Neural cell (in vitro differentiated cells): Measurements from ENCODE around the gene THBS1.

Experiments used
- CTCF ChIP-seq: fragments of 450-650 bp; IDR thresholded peaks from 2 replicates; pipeline ENCODE4 v1.5.1; 2014; ENCODE audit warnings: antibody characterized with exemption, mild to moderate bottlenecking, moderate library complexity; ENCODE audit not compliant: poor library complexity, severe bottlenecking
- EP300 ChIP-seq: fragments of 450-650 bp; conservative IDR thresholded peaks from 2 replicates; pipeline ENCODE4 v1.6.1; 2014; ENCODE audit warnings: antibody characterized with exemption, mild to moderate bottlenecking, moderate library complexity; ENCODE audit not compliant: poor library complexity, severe bottlenecking
- EZH2 ChIP-seq: fragments of 200-600, 300-800 bp; shearing (Covaris generic), sonication (generic); IDR thresholded peaks from 2 replicates; pipeline ENCODE4 v1.6.1; 2014; ENCODE audit warnings: antibody characterized with exemption, low read length, borderline replicate concordance, mild to moderate bottlenecking; ENCODE audit not compliant: insufficient read depth, poor library complexity, severe bottlenecking
- MXI1 ChIP-seq: fragments of 450-650 bp; conservative IDR thresholded peaks from 2 replicates; pipeline ENCODE4 v1.6.1; 2014; ENCODE audit warnings: antibody characterized with exemption, mild to moderate bottlenecking; ENCODE audit not compliant: poor library complexity, severe bottlenecking
- POLR2AphosphoS5 ChIP-seq: IDR thresholded peaks from 2 replicates; pipeline ENCODE4 v1.6.1; 2012
- RAD21 ChIP-seq: fragments of 450-650 bp; conservative IDR thresholded peaks from 2 replicates; pipeline ENCODE4 v1.6.1; 2014; ENCODE audit warnings: antibody characterized with exemption, mild to moderate bottlenecking, moderate library complexity
- REST ChIP-seq: IDR thresholded peaks from 2 replicates; pipeline ENCODE4 v1.6.1; 2012; ENCODE audit warnings: borderline replicate concordance
- SMC3 ChIP-seq: fragments of 450-650 bp; conservative IDR thresholded peaks from 2 replicates; pipeline ENCODE4 v1.6.1; 2014; ENCODE audit warnings: antibody characterized with exemption, mild to moderate bottlenecking, moderate library complexity; ENCODE audit not compliant: poor library complexity
- TAF1 ChIP-seq: IDR thresholded peaks from 2 replicates; pipeline ENCODE4 v1.6.1; 2012; ENCODE audit warnings: low read depth

GRCh38 chr15:39621976-39622375, 41.1 kb downstream of the THBS1 start:
- no peak for TF ChIP-seq CTCF
- no peak for TF ChIP-seq MXI1
- no peak for TF ChIP-seq POLR2AphosphoS5
- no peak for TF ChIP-seq EZH2
- no peak for TF ChIP-seq TAF1
- no peak for TF ChIP-seq RAD21
- no peak for TF ChIP-seq SMC3
- no peak for TF ChIP-seq REST
- no peak for TF ChIP-seq EP300
